Sigmoid colon (tissue), 7 donors: ENCODE results near the gene MAP3K20. TPM values are rescaled to one million over a fixed set of nuclear protein-coding genes. Genes with fewer than 3 reads are reported as not detected.

Source experiments
- DNase-seq: peaks from one replicate; pipeline ENCODE4 v3.0.0-alpha.2; 2019
- H3K27ac ChIP-seq, 4 donors: fragments of 200-600 bp; sonication (generic); one replicate each; pipeline ENCODE4 v1.5.1; 2016 to 2019; ENCODE audit warnings: mild to moderate bottlenecking in 1 of 4
- H3K27me3 ChIP-seq, 3 donors: fragments of 200-600 bp; sonication (generic); one replicate each; pipeline ENCODE4 v1.5.1; 2019; ENCODE audit warnings: mild to moderate bottlenecking in 1 of 3
- H3K36me3 ChIP-seq, 4 donors: fragments of 200-600 bp; sonication (generic); one replicate each; pipeline ENCODE4 v1.5.1; 2016 to 2019
- H3K4me1 ChIP-seq, 4 donors: fragments of 200-600 bp; sonication (generic); one replicate each; pipeline ENCODE4 v1.5.1; 2017 to 2019
- H3K4me3 ChIP-seq, 4 donors: fragments of 200-600 bp; sonication (generic); one replicate each; pipeline ENCODE4 v1.5.1; 2017 to 2019; ENCODE audit warnings: mild to moderate bottlenecking in 2 of 4, moderate library complexity in 1 of 4
- H3K9me3 ChIP-seq, 4 donors: fragments of 200-600 bp in 3 of 4; sonication (generic) in 3 of 4; one replicate each; pipeline versions ENCODE4 v1.5.1 to v1.6.1; 2013 to 2019
- EP300 ChIP-seq, 4 donors: sonication (generic); formaldehyde crosslinking; IDR thresholded peaks; one replicate each; pipeline ENCODE4 v1.6.1; 2017; ENCODE audit warnings: antibody characterized with exemption in 4 of 4
- POLR2A ChIP-seq, 2 donors: fragments of 450-650 bp; IDR thresholded peaks; one replicate each; pipeline ENCODE4 v1.6.1; 2016; ENCODE audit warnings: antibody characterized with exemption in 2 of 2, mild to moderate bottlenecking in 2 of 2, moderate library complexity in 2 of 2
- POLR2AphosphoS5 ChIP-seq, 4 donors: sonication (generic); formaldehyde crosslinking; IDR thresholded peaks; one replicate each; pipeline ENCODE4 v1.6.1; 2017; ENCODE audit warnings: antibody characterized with exemption in 4 of 4
- WGBS, 2 donors: extraction: QIAGEN DNeasy Blood & Tissue Kit; methylation state at CpG; one replicate each; pipeline ENCODE4 v1.1.7; 2013; 5-methylcytosine and 5-hydroxymethylcytosine counted together
- intact Hi-C: fragments of 100-400 bp; cut with DNase I; formaldehyde crosslinking; loops from one replicate; pipeline ENCODE4 v1.15.1; 2023
- polyA plus RNA-seq, 3 donors: library from polyadenylated mRNA; stranded (reverse); fragments of 200-250 nt; gene quantifications; one replicate each; pipeline ENCODE4 v1.2.3, GENCODE V29; 2013
- total RNA-seq, 4 donors: library from RNA; depleted of rRNA; stranded (reverse); fragments of >200 nt; gene quantifications; one replicate each; pipeline ENCODE4 v1.1.0, GENCODE V29; 2016
- TF ChIP-seq, protein P1 (sequence below), 4 experiments: fragments of 450-650 bp in 3 of 4; fragments of 200-600 bp in 1 of 4; IDR thresholded peaks; one replicate each; pipeline ENCODE4 v1.5.1; 2016 to 2019; ENCODE audit warnings: antibody characterized with exemption in 4 of 4, mild to moderate bottlenecking in 3 of 4, moderate library complexity in 2 of 4
- donor health status: healthy with polysubstance abuse.
- donor health status: Bipolar disorder and iron deficiency.
- donor health status: healthy.

MAP3K20 gene
- total and polyA plus RNA-seq, 7 donors, result 6.2 to 255 (median 189) TPM

DNA sequence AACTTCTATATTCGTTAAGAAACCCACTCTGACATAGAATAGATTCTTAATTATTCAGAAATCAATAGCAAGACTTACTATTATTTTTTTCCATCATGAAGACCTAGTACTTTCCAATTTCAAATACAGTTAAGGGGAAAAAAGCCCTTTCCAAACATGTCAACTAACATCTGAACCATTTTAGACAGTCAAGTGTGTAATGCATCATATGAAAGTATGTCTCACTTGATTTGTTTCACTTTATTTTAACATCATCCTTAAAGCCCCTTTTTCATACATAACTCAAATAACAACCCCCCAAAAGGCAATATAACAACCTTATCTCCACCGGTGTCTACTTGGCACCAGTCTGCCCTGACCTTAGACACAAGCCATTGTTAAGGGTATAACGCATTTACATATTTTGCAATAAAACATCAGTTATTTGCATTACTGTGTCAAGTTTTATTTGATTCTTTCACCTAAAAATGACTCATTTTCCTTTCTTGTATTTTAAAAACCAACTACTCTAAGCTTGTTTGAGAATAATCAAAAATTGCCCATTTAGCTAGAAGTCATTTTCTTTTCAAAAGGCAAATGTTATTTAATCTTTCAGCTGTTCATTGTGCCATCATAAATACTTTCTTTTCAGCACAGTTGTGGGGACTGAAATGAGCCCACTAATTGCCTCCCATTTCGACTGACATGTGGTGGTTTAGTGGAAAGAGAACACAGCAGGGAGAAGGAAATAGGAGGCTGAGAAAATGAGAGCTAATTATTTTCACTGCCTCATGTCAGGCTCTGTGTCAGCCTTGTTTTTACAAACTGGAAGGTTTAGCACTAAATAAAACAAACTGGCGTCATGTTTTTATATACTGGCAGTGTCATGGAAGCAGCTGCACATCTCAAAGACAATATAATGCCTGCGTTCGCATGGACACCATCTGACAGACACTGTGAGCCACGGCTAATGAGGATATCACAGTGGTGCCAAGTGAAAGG lies 174.3 kb downstream of the MAP3K20 start:
- WGBS, 2 donors, result 36 to 72% methylated on average over 8 of the region's 8 CpGs
- Histone ChIP-seq H3K27ac (no peak overlapping the region), H3K27me3 (no peaks in the 10 kb centered on the region), H3K4me1 (no peaks in the 10 kb centered on the region), H3K9me3 (no peaks in the 10 kb centered on the region), H3K4me3 (no peak overlapping the region), H3K36me3 (peaks cover 0 to 5% (median 0%) of the 10 kb centered on the region in 4 donors)
- no peak for DNase-seq
- TF ChIP-seq POLR2A (IDR thresholded peaks at IDR 0.05) (no peak), POLR2AphosphoS5 (IDR thresholded peaks at IDR 0.05) (no peak), EP300 (IDR thresholded peaks at IDR 0.05) (no peak)
- TF ChIP-seq, protein P1, sequence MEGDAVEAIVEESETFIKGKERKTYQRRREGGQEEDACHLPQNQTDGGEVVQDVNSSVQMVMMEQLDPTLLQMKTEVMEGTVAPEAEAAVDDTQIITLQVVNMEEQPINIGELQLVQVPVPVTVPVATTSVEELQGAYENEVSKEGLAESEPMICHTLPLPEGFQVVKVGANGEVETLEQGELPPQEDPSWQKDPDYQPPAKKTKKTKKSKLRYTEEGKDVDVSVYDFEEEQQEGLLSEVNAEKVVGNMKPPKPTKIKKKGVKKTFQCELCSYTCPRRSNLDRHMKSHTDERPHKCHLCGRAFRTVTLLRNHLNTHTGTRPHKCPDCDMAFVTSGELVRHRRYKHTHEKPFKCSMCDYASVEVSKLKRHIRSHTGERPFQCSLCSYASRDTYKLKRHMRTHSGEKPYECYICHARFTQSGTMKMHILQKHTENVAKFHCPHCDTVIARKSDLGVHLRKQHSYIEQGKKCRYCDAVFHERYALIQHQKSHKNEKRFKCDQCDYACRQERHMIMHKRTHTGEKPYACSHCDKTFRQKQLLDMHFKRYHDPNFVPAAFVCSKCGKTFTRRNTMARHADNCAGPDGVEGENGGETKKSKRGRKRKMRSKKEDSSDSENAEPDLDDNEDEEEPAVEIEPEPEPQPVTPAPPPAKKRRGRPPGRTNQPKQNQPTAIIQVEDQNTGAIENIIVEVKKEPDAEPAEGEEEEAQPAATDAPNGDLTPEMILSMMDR (IDR thresholded peaks at IDR 0.05), result no peak
- intact Hi-C loops, result no loop called here

DNA sequence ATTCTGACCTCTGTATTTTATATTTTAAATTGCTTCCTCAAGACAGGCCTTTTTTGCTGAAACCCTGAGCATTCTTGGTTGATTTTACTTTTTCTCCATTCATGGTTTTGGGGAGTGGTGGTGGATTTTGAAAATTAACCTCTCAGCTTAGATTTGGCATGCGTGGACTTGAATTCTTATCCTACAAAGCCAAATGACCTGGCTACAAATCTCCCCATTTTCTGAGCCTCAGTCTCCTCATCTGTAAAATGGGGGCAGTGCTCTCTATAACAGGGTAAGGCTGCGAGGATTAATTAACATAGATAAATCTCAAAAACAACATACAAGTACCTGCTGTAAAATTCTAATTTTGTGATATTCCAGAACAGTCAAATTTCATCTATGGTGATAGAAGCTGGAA lies 175.6 kb downstream of the MAP3K20 start:
- no peaks in the 10 kb centered on the region for H3K27me3 ChIP-seq
- TF ChIP-seq, protein P1 (IDR thresholded peaks at IDR 0.05), result no peak
- no peak for TF ChIP-seq POLR2AphosphoS5 (IDR thresholded peaks at IDR 0.05)
- no peaks in the 10 kb centered on the region for H3K4me1 ChIP-seq
- H3K27ac ChIP-seq, result no peak overlapping the region
- no peak for DNase-seq
- peaks cover 0 to under 1% (median 0%) of the 10 kb centered on the region in 4 donors for H3K36me3 ChIP-seq
- intact Hi-C loops, result no loop called here
- H3K9me3 ChIP-seq, result no peaks in the 10 kb centered on the region
- 97 to 99% methylated on average over 2 of the region's 2 CpGs for WGBS, 2 donors
- no peak overlapping the region for H3K4me3 ChIP-seq

DNA sequence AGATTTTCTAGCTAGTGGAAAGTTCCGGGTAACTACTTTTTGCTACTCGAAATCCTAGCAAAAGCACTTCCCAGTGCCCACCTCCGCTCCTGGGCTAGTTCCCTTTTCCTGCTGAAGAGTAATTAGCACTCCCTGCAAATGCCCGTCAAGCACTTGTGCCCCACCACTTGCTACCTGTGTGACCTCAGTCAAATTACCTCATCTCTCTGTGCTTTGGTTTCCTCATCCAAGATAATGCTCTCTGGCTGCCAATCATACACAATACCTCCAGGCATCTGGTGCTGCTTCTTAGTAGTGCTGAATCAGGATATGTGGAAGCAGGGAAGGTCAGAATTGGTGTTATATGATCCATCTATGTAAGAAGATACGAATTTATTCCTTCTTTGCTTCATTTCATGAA lies 176.9 kb downstream of the MAP3K20 start:
- TF ChIP-seq, protein P1 (IDR thresholded peaks at IDR 0.05), result no peak
- TF ChIP-seq POLR2AphosphoS5 (IDR thresholded peaks at IDR 0.05) (no peak), EP300 (IDR thresholded peaks at IDR 0.05) (no peak), POLR2A (IDR thresholded peaks at IDR 0.05) (no peak)
- 94 to 95% methylated on average over 5 of the region's 5 CpGs for WGBS, 2 donors
- no peaks in the 10 kb centered on the region for H3K36me3 ChIP-seq

DNA sequence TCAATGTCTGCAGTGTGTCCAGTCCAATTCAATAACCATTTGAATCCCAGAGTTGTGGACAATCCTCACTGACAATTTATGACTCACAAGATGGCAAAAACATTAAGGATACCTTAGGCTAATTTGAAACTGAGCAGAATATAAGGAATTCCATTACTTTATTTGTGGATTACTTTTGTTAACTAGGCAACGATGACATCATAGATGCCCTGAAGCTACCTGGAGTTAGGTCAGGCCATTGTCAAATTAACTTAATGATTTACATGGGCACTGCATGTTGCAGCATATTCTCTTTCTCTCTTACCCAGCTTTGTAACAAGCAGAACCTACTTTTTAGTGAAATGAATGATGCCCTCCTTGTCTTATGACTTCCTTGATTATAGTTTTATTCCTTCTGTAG lies 179.0 kb downstream of the MAP3K20 start:
- no peaks in the 10 kb centered on the region for H3K4me1 ChIP-seq
- TF ChIP-seq POLR2A (IDR thresholded peaks at IDR 0.05) (no peak), EP300 (IDR thresholded peaks at IDR 0.05) (no peak), POLR2AphosphoS5 (IDR thresholded peaks at IDR 0.05) (no peak)
- TF ChIP-seq, protein P1 (IDR thresholded peaks at IDR 0.05), result no peak
- H3K27ac ChIP-seq, result no peak overlapping the region
- no peaks in the 10 kb centered on the region for H3K27me3 ChIP-seq
- no peaks in the 10 kb centered on the region for H3K9me3 ChIP-seq
- intact Hi-C loops, result no loop called here
- no peak for DNase-seq
- peaks cover 0 to 11% (median 4%) of the 10 kb centered on the region in 4 donors for H3K36me3 ChIP-seq
- H3K4me3 ChIP-seq, result no peak overlapping the region
- WGBS, 2 donors, result 99 to 100% methylated on average over 1 of the region's 1 CpG

More for the DNA sequence above, 176.9 kb downstream of the MAP3K20 start:
- Histone ChIP-seq H3K27me3 (no peaks in the 10 kb centered on the region), H3K27ac (no peak overlapping the region), H3K9me3 (no peaks in the 10 kb centered on the region), H3K4me1 (no peaks in the 10 kb centered on the region), H3K4me3 (no peak overlapping the region)
- DNase-seq, result no peak
- intact Hi-C loops, result no loop called here
